ENCODE measurements around the gene TBC1D5.

DNA sequence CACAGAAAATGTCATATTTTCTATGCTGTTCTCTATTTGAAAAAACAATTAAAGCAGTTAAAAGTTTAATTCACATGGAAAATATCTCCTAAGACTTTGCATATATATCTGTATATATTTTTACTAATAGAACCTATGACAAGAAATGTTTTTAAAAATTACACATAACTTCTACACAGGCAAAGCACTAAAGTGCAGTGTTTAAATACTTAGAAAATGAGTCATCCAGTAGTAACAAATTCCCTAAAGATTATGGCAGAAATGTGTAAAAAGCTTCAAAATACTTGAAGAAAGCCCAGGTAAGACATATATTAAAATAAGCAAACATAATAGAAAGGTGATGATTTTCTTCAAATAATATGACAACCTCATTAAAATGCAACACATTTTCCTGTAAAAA, 236.6 kb downstream of the TBC1D5 start:
- TF ChIP-seq, protein P1, sequence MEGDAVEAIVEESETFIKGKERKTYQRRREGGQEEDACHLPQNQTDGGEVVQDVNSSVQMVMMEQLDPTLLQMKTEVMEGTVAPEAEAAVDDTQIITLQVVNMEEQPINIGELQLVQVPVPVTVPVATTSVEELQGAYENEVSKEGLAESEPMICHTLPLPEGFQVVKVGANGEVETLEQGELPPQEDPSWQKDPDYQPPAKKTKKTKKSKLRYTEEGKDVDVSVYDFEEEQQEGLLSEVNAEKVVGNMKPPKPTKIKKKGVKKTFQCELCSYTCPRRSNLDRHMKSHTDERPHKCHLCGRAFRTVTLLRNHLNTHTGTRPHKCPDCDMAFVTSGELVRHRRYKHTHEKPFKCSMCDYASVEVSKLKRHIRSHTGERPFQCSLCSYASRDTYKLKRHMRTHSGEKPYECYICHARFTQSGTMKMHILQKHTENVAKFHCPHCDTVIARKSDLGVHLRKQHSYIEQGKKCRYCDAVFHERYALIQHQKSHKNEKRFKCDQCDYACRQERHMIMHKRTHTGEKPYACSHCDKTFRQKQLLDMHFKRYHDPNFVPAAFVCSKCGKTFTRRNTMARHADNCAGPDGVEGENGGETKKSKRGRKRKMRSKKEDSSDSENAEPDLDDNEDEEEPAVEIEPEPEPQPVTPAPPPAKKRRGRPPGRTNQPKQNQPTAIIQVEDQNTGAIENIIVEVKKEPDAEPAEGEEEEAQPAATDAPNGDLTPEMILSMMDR (IDR thresholded peaks at IDR 0.05 in 8 of 11, conservative IDR thresholded peaks at IDR 0.05 in 3 of 11), result no peak
- no peak for TF ChIP-seq POLR2A (IDR thresholded peaks at IDR 0.05)
